HepG2 (cell line): ENCODE data around the gene ASXL3. TPM values are rescaled to one million over a fixed set of nuclear protein-coding genes. Genes with fewer than 3 reads are reported as not detected.

ENCODE experiments used
- ATAC-seq: fragments of 200-7000 bp; cut with Tn5 transposase; 3 replicates; pipeline ENCODE4 v1.9.1; 2020; ENCODE audit warnings: mild to moderate bottlenecking, moderate library complexity
- BruUV-seq: library from RNA; stranded (reverse); fragments of 400-500 nt; replicated peaks from 2 replicates; lab custom pipeline; 2021; lab: Mats Ljungman, UMichigan
- CTCF ChIA-PET: fragments of 300-600 bp; formaldehyde crosslinking; extraction: SDS; loops from one replicate; lab custom pipeline; 2021; ENCODE audit warnings: low total read pairs, inconsistent platforms, low intra/inter-chr PET ratio; lab: Yijun Ruan, JAX
- POLR2A ChIA-PET: fragments of 350-600 bp; sonication (Branson Sonifier 250); formaldehyde crosslinking; loops from one replicate; lab custom pipeline; 2020; ENCODE audit warnings: antibody characterized with exemption, inconsistent platforms; lab: Yijun Ruan, JAX
- DNase-seq: peaks from one replicate; pipeline ENCODE4 v3.0.0-alpha.2; 2015; ENCODE audit warnings: low spot score
- FAIRE-seq: peaks from 3 replicates; lab custom pipeline; 2011; peaks lifted over from hg19 to GRCh38; lab: Jason Lieb, UNC
- H2AFZ ChIP-seq: one replicate; pipeline ENCODE4 v1.6.1; 2011; ENCODE audit warnings: low read length, inconsistent platforms
- H3K27ac ChIP-seq: fragments of 300-600 bp; 3 replicates; pipeline ENCODE4 v1.8.0; 2011; ENCODE audit warnings: mixed run types, mild to moderate bottlenecking, mixed read lengths, low read length, inconsistent platforms; ENCODE audit not compliant: insufficient read depth; ENCODE audit errors: extremely low read length
- H3K27me3 ChIP-seq, 2 experiments: fragments of 200-600 bp in 1 of 2; 2 replicates in 1 of 2; 3 replicates in 1 of 2; pipeline versions ENCODE4 v1.6.0 to v1.8.0; 2011; ENCODE audit warnings: low read length in 2 of 2, mild to moderate bottlenecking in 2 of 2, moderate library complexity in 2 of 2, inconsistent platforms in 1 of 2; ENCODE audit not compliant: insufficient read depth in 2 of 2, control insufficient read depth in 1 of 2
- H3K36me3 ChIP-seq, 2 experiments: fragments of 200-600 bp in 1 of 2; replicated peaks in 1 of 2; 2 replicates in 1 of 2; 3 replicates in 1 of 2; pipeline versions ENCODE4 v1.5.1 to v1.8.0; 2011; ENCODE audit warnings: low read length in 2 of 2, inconsistent platforms in 1 of 2; ENCODE audit not compliant: insufficient read depth in 2 of 2, control insufficient read depth in 1 of 2
- H3K4me1 ChIP-seq: 2 replicates; pipeline ENCODE4 v1.5.1; 2012; ENCODE audit warnings: low read length, inconsistent platforms; ENCODE audit not compliant: insufficient read depth
- H3K4me2 ChIP-seq: 2 replicates; pipeline ENCODE4 v1.6.0; 2011; ENCODE audit warnings: low read depth, low read length, inconsistent platforms
- H3K4me3 ChIP-seq, 3 experiments: fragments of 200-600 bp in 1 of 3; sonication (generic), shearing (Covaris generic) in 1 of 3; replicated peaks in 1 of 3; 2 replicates each; pipeline ENCODE4 v1.5.1; 2011 to 2016; ENCODE audit warnings: low read length in 3 of 3, inconsistent platforms in 2 of 3, low read depth in 2 of 3, mild to moderate bottlenecking in 2 of 3, control low read depth in 1 of 3, mixed read lengths in 1 of 3; ENCODE audit not compliant: insufficient read depth in 1 of 3
- H3K79me2 ChIP-seq: one replicate; pipeline ENCODE4 v1.6.1; 2011; ENCODE audit warnings: low read length, inconsistent platforms; ENCODE audit not compliant: insufficient read depth
- H3K9ac ChIP-seq: 2 replicates; pipeline ENCODE4 v1.6.0; 2011; ENCODE audit warnings: mild to moderate bottlenecking, low read depth, low read length, inconsistent platforms; ENCODE audit not compliant: insufficient read depth
- H3K9me3 ChIP-seq: 2 replicates; pipeline ENCODE4 v1.5.1; 2012; ENCODE audit warnings: mild to moderate bottlenecking, low read length
- H4K20me1 ChIP-seq: 2 replicates; pipeline ENCODE4 v1.6.0; 2011; ENCODE audit warnings: inconsistent platforms, mild to moderate bottlenecking, low read length, moderate library complexity; ENCODE audit not compliant: insufficient read depth
- ARHGAP35 ChIP-seq: sonication (generic); formaldehyde crosslinking; IDR thresholded peaks from 2 replicates; pipeline ENCODE4 v1.9.0; 2022; ENCODE audit warnings: mild to moderate bottlenecking, inconsistent platforms, moderate library complexity, missing genetic modification reagents, borderline replicate concordance
- HOXD1 ChIP-seq: sonication (generic); formaldehyde crosslinking; IDR thresholded peaks from 2 replicates; pipeline ENCODE4 v1.5.0; 2020; ENCODE audit warnings: missing genetic modification reagents
- THAP9 ChIP-seq: sonication (generic); formaldehyde crosslinking; IDR thresholded peaks from 2 replicates; pipeline ENCODE4; 2020; ENCODE audit warnings: missing genetic modification reagents, mild to moderate bottlenecking, borderline replicate concordance
- ZHX1 ChIP-seq: sonication (generic); formaldehyde crosslinking; IDR thresholded peaks from 2 replicates; pipeline ENCODE4 v1.8.1; 2022; ENCODE audit warnings: low read depth, mild to moderate bottlenecking, missing genetic modification reagents
- ZNF660 ChIP-seq: sonication (generic); formaldehyde crosslinking; IDR thresholded peaks from 2 replicates; pipeline ENCODE4 v1.5.1; 2020; ENCODE audit warnings: mild to moderate bottlenecking, low read depth, missing genetic modification reagents, borderline replicate concordance
- ZNF720 ChIP-seq: sonication (generic); formaldehyde crosslinking; IDR thresholded peaks from 2 replicates; pipeline ENCODE4 v1.4.0; 2020; ENCODE audit warnings: missing genetic modification reagents
- ZSCAN25 ChIP-seq: sonication (generic); formaldehyde crosslinking; IDR thresholded peaks from 2 replicates; pipeline ENCODE4 v1.8.0; 2022; ENCODE audit warnings: mild to moderate bottlenecking, missing genetic modification reagents
- in situ Hi-C: cut with HindIII; loops from 2 replicates; pipeline ENCODE4 v1.10.0; 2017; ENCODE audit warnings: low pct_unique_long_range_greater_than_20kb; ENCODE audit not compliant: extremely low pct_ligation_motif_present
- intact Hi-C: fragments of 100-400 bp; cut with micrococcal nuclease; formaldehyde crosslinking; loops from one replicate; pipeline ENCODE4 v1.10.0; 2022; ENCODE audit not compliant: unreplicated experiment
- polyA plus RNA-seq, 8 experiments: library from polyadenylated mRNA; depleted of rRNA in 3 of 8; stranded (reverse) in 7 of 8; unstranded in 1 of 8; fragments of >200 nt; fragmentation: Illumina TruSeq in 4 of 8; extraction: Trizol in 4 of 8; gene quantifications; 2 replicates each; pipeline versions ENCODE4 v1.2.1 to v1.2.3, GENCODE V29; 2011 to 2016; ENCODE audit warnings: low read depth in 4 of 8, missing spikeins in 1 of 8, mixed read lengths in 1 of 8; ENCODE audit not compliant: insufficient read depth in 1 of 8
- total RNA-seq, 5 experiments: library from RNA; depleted of rRNA; stranded (reverse); fragments of >200 nt; fragmentation: Illumina TruSeq; extraction: Trizol; gene quantifications; 2 replicates each; pipeline ENCODE4 v1.2.3, GENCODE V29; 2016; ENCODE audit warnings: low read depth in 1 of 5
- TF ChIP-seq, protein P1 (sequence below): sonication (generic); formaldehyde crosslinking; IDR thresholded peaks from 2 replicates; pipeline ENCODE4 v1.5.0; 2020; ENCODE audit warnings: mild to moderate bottlenecking, missing genetic modification reagents, moderate library complexity

The ASXL3 gene
- total and polyA plus RNA-seq, 2 of the 13 experiments (the other 11 are each of a cell fraction or from before 2014, with no cell fraction given), result not detected

DNA sequence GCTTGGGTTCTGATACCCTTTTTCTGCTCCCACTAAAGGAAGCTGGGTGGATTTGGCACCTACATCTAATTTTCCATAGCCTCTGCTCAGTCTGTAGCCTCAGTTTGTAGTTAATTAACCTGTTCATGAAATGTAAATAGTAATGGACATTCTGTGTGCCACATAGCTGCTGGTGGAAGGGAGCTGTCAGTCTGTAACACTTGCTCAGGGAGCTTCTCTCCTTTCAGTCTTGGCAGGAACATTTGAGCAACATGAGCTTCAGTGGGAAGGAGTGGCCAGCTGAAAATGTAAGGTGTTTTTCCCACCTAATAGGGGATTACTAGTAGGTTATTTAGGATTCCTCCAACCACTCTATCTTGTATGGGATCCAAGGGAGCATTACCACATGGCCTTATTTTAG lies 203.4 kb downstream of the ASXL3 start:
- DNase-seq (no peak), FAIRE-seq (no peak), ATAC-seq (no peak)
- Histone ChIP-seq H3K4me1 (no peaks in the 10 kb centered on the region), H3K27me3 (no peaks in the 10 kb centered on the region; a peak in 1 of 5 replicates), H3K9me3 (no peaks in the 10 kb centered on the region), H3K27ac (no peak overlapping the region), H3K4me2 (no peak overlapping the region), H3K4me3 (no peak overlapping the region), H2AFZ (no peak overlapping the region), H3K9ac (no peak overlapping the region), H3K79me2 (no peaks in the 10 kb centered on the region), H3K36me3 (no peaks in the 10 kb centered on the region), H4K20me1 (no peaks in the 10 kb centered on the region)
- TF ChIP-seq ZSCAN25 (CRISPR knock-in tag) (no peak), ZNF660 (CRISPR knock-in tag) (no peak), HOXD1 (CRISPR knock-in tag) (no peak), THAP9 (CRISPR knock-in tag) (no peak), ZNF720 (no peak), ZHX1 (CRISPR knock-in tag) (no peak), ARHGAP35 (CRISPR knock-in tag) (no peak)
- TF ChIP-seq, protein P1, sequence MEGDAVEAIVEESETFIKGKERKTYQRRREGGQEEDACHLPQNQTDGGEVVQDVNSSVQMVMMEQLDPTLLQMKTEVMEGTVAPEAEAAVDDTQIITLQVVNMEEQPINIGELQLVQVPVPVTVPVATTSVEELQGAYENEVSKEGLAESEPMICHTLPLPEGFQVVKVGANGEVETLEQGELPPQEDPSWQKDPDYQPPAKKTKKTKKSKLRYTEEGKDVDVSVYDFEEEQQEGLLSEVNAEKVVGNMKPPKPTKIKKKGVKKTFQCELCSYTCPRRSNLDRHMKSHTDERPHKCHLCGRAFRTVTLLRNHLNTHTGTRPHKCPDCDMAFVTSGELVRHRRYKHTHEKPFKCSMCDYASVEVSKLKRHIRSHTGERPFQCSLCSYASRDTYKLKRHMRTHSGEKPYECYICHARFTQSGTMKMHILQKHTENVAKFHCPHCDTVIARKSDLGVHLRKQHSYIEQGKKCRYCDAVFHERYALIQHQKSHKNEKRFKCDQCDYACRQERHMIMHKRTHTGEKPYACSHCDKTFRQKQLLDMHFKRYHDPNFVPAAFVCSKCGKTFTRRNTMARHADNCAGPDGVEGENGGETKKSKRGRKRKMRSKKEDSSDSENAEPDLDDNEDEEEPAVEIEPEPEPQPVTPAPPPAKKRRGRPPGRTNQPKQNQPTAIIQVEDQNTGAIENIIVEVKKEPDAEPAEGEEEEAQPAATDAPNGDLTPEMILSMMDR, result no peak
- BruUV-seq, result no TSS peak
- POLR2A ChIA-PET, result no interaction called here
- in situ Hi-C loops, result no loop called here
- intact Hi-C loops, result no loop called here
- CTCF ChIA-PET, result no interaction called here

Other genes starting within 250 kb of the ASXL3 start
- gene CCDC178, start 137.5 kb upstream of the ASXL3 start, total RNA-seq (2016; rRNA removed; fragmentation: Illumina TruSeq; extraction: Trizol), result not detected in 2 replicates
- not detected in 2 replicates for gene CCDC178, start 137.5 kb upstream of the ASXL3 start, polyA plus RNA-seq (2011; rRNA removed)